Esophagus muscularis mucosa (tissue), 4 donors: ENCODE results near the gene LITAF. TPM values are rescaled to one million over a fixed set of nuclear protein-coding genes. Genes with fewer than 3 reads are reported as not detected.

Source experiments
- DNase-seq: peaks from one replicate; pipeline ENCODE4 v3.0.0-alpha.2; 2017; ENCODE audit errors: extremely low spot score
- H3K27ac ChIP-seq, 4 donors: fragments of 200-600 bp; sonication (generic); replicated peaks in 1 of 4; 1 replicate in 3 of 4; 2 replicates in 1 of 4; pipeline ENCODE4 v1.5.1; 2016 to 2019; ENCODE audit warnings: mild to moderate bottlenecking in 1 of 4
- H3K27me3 ChIP-seq, 4 donors: fragments of 200-600 bp; sonication (generic); one replicate each; pipeline versions ENCODE4 v1.5.1 to v1.6.0; 2016 to 2019
- H3K36me3 ChIP-seq, 4 donors: fragments of 200-600 bp; sonication (generic); one replicate each; pipeline ENCODE4 v1.5.1; 2016 to 2019
- H3K4me1 ChIP-seq, 4 donors: fragments of 200-600 bp; sonication (generic); one replicate each; pipeline ENCODE4 v1.5.1; 2016 to 2019
- H3K4me3 ChIP-seq, 4 donors: fragments of 200-600 bp; sonication (generic); 1 replicate in 2 of 4; 2 replicates in 2 of 4; pipeline ENCODE4 v1.5.1; 2016 to 2019; ENCODE audit warnings: mild to moderate bottlenecking in 4 of 4, moderate library complexity in 1 of 4
- H3K9me3 ChIP-seq, 4 donors: fragments of 200-600 bp; sonication (generic); 1 replicate in 3 of 4; 2 replicates in 1 of 4; pipeline ENCODE4 v1.5.1; 2016 to 2019
- CTCF ChIP-seq, 3 experiments: fragments of 200-600 bp in 2 of 3; fragments of 450-650 bp in 1 of 3; sonication (generic) in 2 of 3; IDR thresholded peaks; one replicate each; pipeline ENCODE4 v1.5.1; 2017 to 2019; ENCODE audit warnings: antibody characterized with exemption in 3 of 3, mild to moderate bottlenecking in 2 of 3, moderate library complexity in 1 of 3
- EP300 ChIP-seq: sonication (generic); formaldehyde crosslinking; IDR thresholded peaks from one replicate; pipeline ENCODE4 v1.6.1; 2017; ENCODE audit warnings: antibody characterized with exemption
- POLR2A ChIP-seq: fragments of 450-650 bp; IDR thresholded peaks from one replicate; pipeline ENCODE4 v1.6.1; 2017; ENCODE audit warnings: antibody characterized with exemption, moderate library complexity, mild to moderate bottlenecking, low read depth
- POLR2AphosphoS5 ChIP-seq, 2 donors: sonication (generic); formaldehyde crosslinking; IDR thresholded peaks; one replicate each; pipeline ENCODE4 v1.6.1; 2017; ENCODE audit warnings: antibody characterized with exemption in 2 of 2
- WGBS: methylation state at CpG from one replicate; pipeline ENCODE4 v1.1.5; 2018; 5-methylcytosine and 5-hydroxymethylcytosine counted together
- intact Hi-C: fragments of 100-400 bp; cut with DNase I; formaldehyde crosslinking; loops from one replicate; pipeline ENCODE4 v1.15.1; 2023
- total RNA-seq, 4 donors: library from RNA; depleted of rRNA; stranded (reverse); fragments of >200 nt; gene quantifications; one replicate each; pipeline versions ENCODE4 v1.1.0 to v1.2.1, GENCODE V29; 2016

The LITAF gene
- total RNA-seq, 4 donors from 2014 or later, result 28.7 to 88.3 (median 36.8) TPM

GRCh38 chr16:11634312-11634711 lies 47.6 kb upstream of the LITAF start:
- WGBS, result 85% methylated on average over 6 of the region's 6 CpGs

GRCh38 chr16:11633113-11633512 lies 46.4 kb upstream of the LITAF start:
- TF ChIP-seq POLR2A, result no peak
- no peak for TF ChIP-seq EP300
- no peak for TF ChIP-seq POLR2AphosphoS5 (IDR thresholded peaks at IDR 0.05)
- TF ChIP-seq CTCF (IDR thresholded peaks at IDR 0.05), result no peak
- H3K4me1 ChIP-seq, result peaks cover 10 to 45% (median 35%) of the 10 kb centered on the region in 4 donors
- no peak overlapping the region for H3K4me3 ChIP-seq
- 91% methylated on average over 1 of the region's 3 CpGs for WGBS
- no peaks in the 10 kb centered on the region for H3K27me3 ChIP-seq
- H3K36me3 ChIP-seq, result no peaks in the 10 kb centered on the region
- no peaks in the 10 kb centered on the region for H3K9me3 ChIP-seq
- peak overlapping the region; percentile 68 to 73 (median 71) for H3K27ac ChIP-seq
- DNase-seq, result no peak
- intact Hi-C loops, result no loop called here

More at GRCh38 chr16:11634312-11634711, 47.6 kb upstream of the LITAF start:
- TF ChIP-seq POLR2A, result no peak
- TF ChIP-seq CTCF (IDR thresholded peaks at IDR 0.05), result no peak
- TF ChIP-seq EP300, result no peak
- no peak for TF ChIP-seq POLR2AphosphoS5 (IDR thresholded peaks at IDR 0.05)
- intact Hi-C loops, result no loop called here
- Histone ChIP-seq H3K27me3 (no peaks in the 10 kb centered on the region), H3K4me3 (no peak overlapping the region), H3K36me3 (no peaks in the 10 kb centered on the region), H3K27ac (no peak overlapping the region), H3K4me1 (peaks cover 10 to 33% (median 29%) of the 10 kb centered on the region in 4 donors), H3K9me3 (no peaks in the 10 kb centered on the region)
- no peak for DNase-seq

GRCh38 chr16:11632455-11632939 lies 45.8 kb upstream of the LITAF start:
- Histone ChIP-seq H3K27ac (peak overlapping the region; percentile 68 to 73 (median 71)), H3K4me3 (peak overlapping the region in 2 of 4 donors; percentile 4 to 32), H3K36me3 (no peaks in the 10 kb centered on the region), H3K4me1 (peaks cover 10 to 47% (median 37%) of the 10 kb centered on the region in 4 donors), H3K27me3 (no peaks in the 10 kb centered on the region), H3K9me3 (no peaks in the 10 kb centered on the region)
- intact Hi-C loops, result no loop called here
- no peak for DNase-seq
- 24% methylated on average over 14 of the region's 15 CpGs for WGBS
- peak; percentile 61 to 64 for TF ChIP-seq POLR2AphosphoS5 (IDR thresholded peaks at IDR 0.05)
- TF ChIP-seq CTCF (IDR thresholded peaks at IDR 0.05), result no peak

GRCh38 chr16:11631214-11631613 lies 44.5 kb upstream of the LITAF start:
- intact Hi-C loops, result no loop called here
- Histone ChIP-seq H3K36me3 (no peaks in the 10 kb centered on the region), H3K9me3 (no peaks in the 10 kb centered on the region), H3K27me3 (no peaks in the 10 kb centered on the region), H3K4me1 (peaks cover 10 to 47% (median 40%) of the 10 kb centered on the region in 4 donors), H3K4me3 (no peak overlapping the region), H3K27ac (no peak overlapping the region)
- WGBS, result 91% methylated on average over 7 of the region's 7 CpGs
- no peak for DNase-seq
- no peak for TF ChIP-seq POLR2AphosphoS5 (IDR thresholded peaks at IDR 0.05)
- no peak for TF ChIP-seq CTCF (IDR thresholded peaks at IDR 0.05)
- TF ChIP-seq POLR2A, result no peak
- TF ChIP-seq EP300, result no peak

GRCh38 chr16:11630768-11631056 lies 44.0 kb upstream of the LITAF start:
- Histone ChIP-seq H3K9me3 (no peaks in the 10 kb centered on the region), H3K36me3 (no peaks in the 10 kb centered on the region), H3K4me3 (no peak overlapping the region), H3K4me1 (peaks cover 10 to 47% (median 40%) of the 10 kb centered on the region in 4 donors), H3K27ac (peak overlapping the region in 1 of 4 donors; percentile 53), H3K27me3 (no peaks in the 10 kb centered on the region)
- 98% methylated on average over 6 of the region's 6 CpGs for WGBS
- TF ChIP-seq CTCF (IDR thresholded peaks at IDR 0.05) (no peak), EP300 (no peak), POLR2AphosphoS5 (IDR thresholded peaks at IDR 0.05) (no peak), POLR2A (no peak)
- DNase-seq, result no peak
- intact Hi-C loops, result no loop called here
